ENCODE data around the gene PRKCE. TPM values are rescaled to one million over a fixed set of nuclear protein-coding genes. Genes with fewer than 3 reads are reported as not detected.

Gene PRKCE
- total RNA-seq, 1 experiment from 2014 or later = 17.7 TPM

DNA sequence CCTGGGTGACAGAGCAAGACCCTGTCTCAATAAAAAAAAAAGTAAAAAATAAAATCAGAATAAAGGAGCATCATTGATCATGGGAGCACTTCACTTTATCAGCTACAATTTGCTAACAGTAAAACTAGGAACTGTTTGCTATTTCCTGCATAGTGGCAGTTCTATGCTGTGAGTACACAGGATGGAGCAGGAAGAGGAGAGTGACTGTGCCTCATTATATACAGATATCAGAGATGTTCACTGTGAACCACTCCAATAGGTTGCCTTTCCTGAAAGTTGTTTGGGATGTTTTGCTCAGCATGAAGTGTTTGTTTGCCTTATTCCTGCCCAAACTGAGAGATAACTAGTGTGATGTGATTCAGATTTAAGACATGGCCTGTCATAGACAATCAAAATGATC lies 494.4 kb downstream of the PRKCE start:
- no peak for DNase-seq
- TF ChIP-seq CTCF (IDR thresholded peaks at IDR 0.05; ENCODE audit: unreplicated experiment) = no peak
- no TSS peak for BruUV-seq (replicated peaks)
- Mint-ChIP-seq H3K9me3 (ENCODE audit: low read depth, unreplicated experiment) (no peaks in the 10 kb centered on the region), H3K27ac (ENCODE audit: unreplicated experiment) (no peak overlapping the region), H3K36me3 (ENCODE audit: insufficient read depth, unreplicated experiment) (peaks cover 5% of the 10 kb centered on the region), H3K4me1 (ENCODE audit: low read depth, unreplicated experiment) (peaks cover 18% of the 10 kb centered on the region), H3K27me3 (ENCODE audit: unreplicated experiment) (no peaks in the 10 kb centered on the region), H3K4me3 (ENCODE audit: low read depth, unreplicated experiment) (no peak overlapping the region)
- CTCF ChIA-PET = interaction anchor here (0.6 kb wide), 1 partner anchor 40 kb away, joined by 3 read pairs; no protein-coding TSS in a partner anchor
- intact Hi-C loops (cut with micrococcal nuclease; ENCODE audit: unreplicated experiment) = no loop called here

GRCh38 chr2:46146866-46147502 lies 495.5 kb downstream of the PRKCE start:
- peaks cover 4% of the 10 kb centered on the region for H3K36me3 Mint-ChIP-seq (ENCODE audit: insufficient read depth, unreplicated experiment)
- no peaks in the 10 kb centered on the region for H3K9me3 Mint-ChIP-seq (ENCODE audit: low read depth, unreplicated experiment)
- CTCF ChIA-PET = no interaction called here
- peaks cover 14% of the 10 kb centered on the region for H3K4me1 Mint-ChIP-seq (ENCODE audit: low read depth, unreplicated experiment)
- no peak for TF ChIP-seq CTCF (IDR thresholded peaks at IDR 0.05; ENCODE audit: unreplicated experiment)
- BruUV-seq (replicated peaks) = no TSS peak
- intact Hi-C loops (cut with micrococcal nuclease; ENCODE audit: unreplicated experiment) = no loop called here
- H3K27ac Mint-ChIP-seq (ENCODE audit: unreplicated experiment) = no peak overlapping the region
- no peak overlapping the region for H3K4me3 Mint-ChIP-seq (ENCODE audit: low read depth, unreplicated experiment)
- H3K27me3 Mint-ChIP-seq (ENCODE audit: unreplicated experiment) = no peaks in the 10 kb centered on the region
- DNase-seq = no peak

GRCh38 chr2:46147626-46148368 lies 496.3 kb downstream of the PRKCE start:
- no peaks in the 10 kb centered on the region for H3K36me3 Mint-ChIP-seq (ENCODE audit: insufficient read depth, unreplicated experiment)
- no peaks in the 10 kb centered on the region for H3K9me3 Mint-ChIP-seq (ENCODE audit: low read depth, unreplicated experiment)
- DNase-seq = no peak
- peaks cover 6% of the 10 kb centered on the region for H3K4me1 Mint-ChIP-seq (ENCODE audit: low read depth, unreplicated experiment)
- no peak overlapping the region for H3K4me3 Mint-ChIP-seq (ENCODE audit: low read depth, unreplicated experiment)
- H3K27me3 Mint-ChIP-seq (ENCODE audit: unreplicated experiment) = no peaks in the 10 kb centered on the region
- TF ChIP-seq CTCF (IDR thresholded peaks at IDR 0.05; ENCODE audit: unreplicated experiment) = no peak
- no peak overlapping the region for H3K27ac Mint-ChIP-seq (ENCODE audit: unreplicated experiment)
- intact Hi-C loops (cut with micrococcal nuclease; ENCODE audit: unreplicated experiment) = no loop called here
- no TSS peak for BruUV-seq (replicated peaks)
- CTCF ChIA-PET = no interaction called here

GRCh38 chr2:46148369-46148736 lies 496.9 kb downstream of the PRKCE start:
- Mint-ChIP-seq H3K4me1 (ENCODE audit: low read depth, unreplicated experiment) (peaks cover under 1% of the 10 kb centered on the region), H3K27me3 (ENCODE audit: unreplicated experiment) (no peaks in the 10 kb centered on the region), H3K36me3 (ENCODE audit: insufficient read depth, unreplicated experiment) (no peaks in the 10 kb centered on the region), H3K27ac (ENCODE audit: unreplicated experiment) (no peak overlapping the region), H3K4me3 (ENCODE audit: low read depth, unreplicated experiment) (no peak overlapping the region), H3K9me3 (ENCODE audit: low read depth, unreplicated experiment) (no peaks in the 10 kb centered on the region)
- intact Hi-C loops (cut with micrococcal nuclease; ENCODE audit: unreplicated experiment) = no loop called here
- CTCF ChIA-PET = no interaction called here
- no peak for DNase-seq
- no peak for TF ChIP-seq CTCF (IDR thresholded peaks at IDR 0.05; ENCODE audit: unreplicated experiment)
- BruUV-seq (replicated peaks) = no TSS peak

Measured in Calu3 (cell line).